Stimulated activated naive CD8-positive, alpha-beta T cell treated with anti-CD3 and anti-CD28 coated beads, Interleukin-15, Interleukin-2, amounts not matched to agents 100 U/mL and 50 U/mL, for 24 hours (primary cell): ENCODE measurements around the gene POLD4.

ENCODE experiments used
- ATAC-seq: fragments of 150-1000 bp; cut with Tn5 transposase; one replicate; pipeline ENCODE4 v1.10.0; 2021
- DNase-seq: peaks from one replicate; pipeline ENCODE4 v3.0.0; 2021

POLD4 gene

GRCh38 chr11:67387518-67387917 is 34.2 kb upstream of the POLD4 start:
- no peak for ATAC-seq
- no peak for DNase-seq

- DNase-seq (no peak), ATAC-seq (no peak)
Observed at GRCh38 chr11:67387069-67387468, 33.7 kb upstream of the POLD4 start.

GRCh38 chr11:67384851-67385366 is 31.6 kb upstream of the POLD4 start:
- no peak for ATAC-seq
- DNase-seq, result no peak

- DNase-seq, result peak; percentile 87
- ATAC-seq, result peak; percentile 89
Observed at GRCh38 chr11:67382276-67383136, 29.2 kb upstream of the POLD4 start.

- ATAC-seq, result no peak
- DNase-seq, result no peak
Observed at GRCh38 chr11:67381244-67381972, 28.1 kb upstream of the POLD4 start.

GRCh38 chr11:67379061-67380058 is 26.0 kb upstream of the POLD4 start:
- DNase-seq (no peak), ATAC-seq (peak; percentile 38)

- DNase-seq, result no peak
- no peak for ATAC-seq
Observed at GRCh38 chr11:67378544-67378943, 25.2 kb upstream of the POLD4 start.

GRCh38 chr11:67376873-67377808 is 23.8 kb upstream of the POLD4 start:
- ATAC-seq (no peak), DNase-seq (no peak)

GRCh38 chr11:67376063-67376820 is 22.9 kb upstream of the POLD4 start:
- ATAC-seq (no peak), DNase-seq (no peak)

- ATAC-seq (no peak), DNase-seq (no peak)
Observed at GRCh38 chr11:67375320-67376055, 22.1 kb upstream of the POLD4 start.

- ATAC-seq, result no peak
Observed at GRCh38 chr11:67374571-67375281, 21.4 kb upstream of the POLD4 start.

GRCh38 chr11:67373648-67374570 is 20.6 kb upstream of the POLD4 start:
- peak; percentile 76 for DNase-seq
- ATAC-seq, result peak; percentile 61

More at GRCh38 chr11:67374571-67375281, 21.4 kb upstream of the POLD4 start:
- DNase-seq, result no peak

- DNase-seq, result peak; percentile 54
- peak; percentile 5 for ATAC-seq
Observed at GRCh38 chr11:67372993-67373647, 19.8 kb upstream of the POLD4 start, which contains the start of gene CLCF1. TSS of gene CLCF1 (minus strand) at chr11:67373598. CDS start at chr11:67373539, 59 bp downstream.

- no peak for DNase-seq
- ATAC-seq, result no peak
Observed at GRCh38 chr11:67372321-67372992, 19.1 kb upstream of the POLD4 start.

- ATAC-seq (no peak), DNase-seq (no peak)
Observed at GRCh38 chr11:67371911-67372320, 18.6 kb upstream of the POLD4 start.
